ENCODE data around the gene SLC15A3.
A peak's percentile ranks its signal among the peaks of the same experiment; 100 is the strongest.

The SLC15A3 gene

GRCh38 chr11:60946601-60947264 is 5.2 kb downstream of the SLC15A3 start:
- H3K27me3 Mint-ChIP-seq, result no peaks in the 10 kb centered on the region
- no peaks in the 10 kb centered on the region for H3K9me3 Mint-ChIP-seq
- ATAC-seq (replicated peaks) (no peak), DNase-seq (no peak)
- peak overlapping the region; percentile 86 for H3K27ac Mint-ChIP-seq
- H3K4me1 Mint-ChIP-seq, result peaks cover 54 to 90% of the 10 kb centered on the region in 2 donors
- peaks cover 63 to 65% of the 10 kb centered on the region in 2 donors for H3K36me3 Mint-ChIP-seq
- no peak overlapping the region for H3K4me3 Mint-ChIP-seq

- Mint-ChIP-seq H3K27ac (peak overlapping the region; percentile 63), H3K4me1 (peaks cover 55 to 95% of the 10 kb centered on the region in 2 donors), H3K9me3 (no peaks in the 10 kb centered on the region), H3K36me3 (peaks cover 73 to 77% of the 10 kb centered on the region in 2 donors), H3K4me3 (no peak overlapping the region), H3K27me3 (no peaks in the 10 kb centered on the region)
- DNase-seq (no peak), ATAC-seq (replicated peaks) (no peak)
Observed at GRCh38 chr11:60945295-60945667, 6.7 kb downstream of the SLC15A3 start.

- peak overlapping the region; percentile 65 for H3K27ac Mint-ChIP-seq
- DNase-seq, result no peak
- peak; percentile 55 to 69 for ATAC-seq (replicated peaks)
- H3K36me3 Mint-ChIP-seq, result peaks cover 77% of the 10 kb centered on the region in 2 donors
- H3K4me3 Mint-ChIP-seq, result peak overlapping the region in 1 of 2 donors; percentile 19
- H3K4me1 Mint-ChIP-seq, result peaks cover 56 to 89% of the 10 kb centered on the region in 2 donors
- no peaks in the 10 kb centered on the region for H3K27me3 Mint-ChIP-seq
- no peaks in the 10 kb centered on the region for H3K9me3 Mint-ChIP-seq
Observed at GRCh38 chr11:60944490-60945294, 7.3 kb downstream of the SLC15A3 start.

- H3K36me3 Mint-ChIP-seq, result peaks cover 77 to 82% of the 10 kb centered on the region in 2 donors
- no peaks in the 10 kb centered on the region for H3K9me3 Mint-ChIP-seq
- no peak for ATAC-seq (replicated peaks)
Observed at GRCh38 chr11:60942970-60943565, 8.9 kb downstream of the SLC15A3 start.

GRCh38 chr11:60942219-60942618 is 9.8 kb downstream of the SLC15A3 start:
- peaks cover 50 to 79% of the 10 kb centered on the region in 2 donors for H3K4me1 Mint-ChIP-seq
- no peaks in the 10 kb centered on the region for H3K9me3 Mint-ChIP-seq
- H3K27ac Mint-ChIP-seq, result no peak overlapping the region
- H3K36me3 Mint-ChIP-seq, result peaks cover 76 to 88% of the 10 kb centered on the region in 2 donors
- no peak overlapping the region for H3K4me3 Mint-ChIP-seq
- H3K27me3 Mint-ChIP-seq, result no peaks in the 10 kb centered on the region
- DNase-seq, result no peak
- ATAC-seq (replicated peaks), result no peak

More at GRCh38 chr11:60942970-60943565, 8.9 kb downstream of the SLC15A3 start:
- Mint-ChIP-seq H3K4me1 (peaks cover 50 to 82% of the 10 kb centered on the region in 2 donors), H3K27me3 (no peaks in the 10 kb centered on the region), H3K4me3 (no peak overlapping the region), H3K27ac (no peak overlapping the region)
- DNase-seq, result no peak

GRCh38 chr11:60941371-60942119 is 10.4 kb downstream of the SLC15A3 start:
- H3K36me3 Mint-ChIP-seq, result peaks cover 73 to 88% of the 10 kb centered on the region in 2 donors
- no peak for ATAC-seq (replicated peaks)
- peaks cover 48 to 72% of the 10 kb centered on the region in 2 donors for H3K4me1 Mint-ChIP-seq
- DNase-seq, result no peak
- H3K4me3 Mint-ChIP-seq, result no peak overlapping the region
- no peaks in the 10 kb centered on the region for H3K9me3 Mint-ChIP-seq
- H3K27me3 Mint-ChIP-seq, result no peaks in the 10 kb centered on the region
- peak overlapping the region; percentile 20 for H3K27ac Mint-ChIP-seq

GRCh38 chr11:60939855-60940254 is 12.1 kb downstream of the SLC15A3 start:
- peaks cover 37 to 66% of the 10 kb centered on the region in 2 donors for H3K4me1 Mint-ChIP-seq
- H3K36me3 Mint-ChIP-seq, result peaks cover 63 to 78% of the 10 kb centered on the region in 2 donors
- H3K27me3 Mint-ChIP-seq, result no peaks in the 10 kb centered on the region
- DNase-seq, result no peak
- no peaks in the 10 kb centered on the region for H3K9me3 Mint-ChIP-seq
- H3K27ac Mint-ChIP-seq, result no peak overlapping the region
- no peak for ATAC-seq (replicated peaks)
- H3K4me3 Mint-ChIP-seq, result no peak overlapping the region

- Mint-ChIP-seq H3K9me3 (no peaks in the 10 kb centered on the region), H3K4me3 (no peak overlapping the region), H3K4me1 (peaks cover 35 to 66% of the 10 kb centered on the region in 2 donors), H3K36me3 (peaks cover 58 to 77% of the 10 kb centered on the region in 2 donors), H3K27ac (peak overlapping the region; percentile 20), H3K27me3 (no peaks in the 10 kb centered on the region)
- DNase-seq, result no peak
- no peak for ATAC-seq (replicated peaks)
Observed at GRCh38 chr11:60939301-60939700, 12.7 kb downstream of the SLC15A3 start.

- no peaks in the 10 kb centered on the region for H3K27me3 Mint-ChIP-seq
- H3K4me3 Mint-ChIP-seq, result no peak overlapping the region
- DNase-seq (no peak), ATAC-seq (replicated peaks) (no peak)
- H3K9me3 Mint-ChIP-seq, result no peaks in the 10 kb centered on the region
- peaks cover 35 to 66% of the 10 kb centered on the region in 2 donors for H3K4me1 Mint-ChIP-seq
- H3K36me3 Mint-ChIP-seq, result peaks cover 54 to 70% of the 10 kb centered on the region in 2 donors
- H3K27ac Mint-ChIP-seq, result peak overlapping the region; percentile 6
Observed at GRCh38 chr11:60938500-60938899, 13.5 kb downstream of the SLC15A3 start.

- no peaks in the 10 kb centered on the region for H3K9me3 Mint-ChIP-seq
- no peaks in the 10 kb centered on the region for H3K27me3 Mint-ChIP-seq
- no peak for DNase-seq
- H3K27ac Mint-ChIP-seq, result peak overlapping the region; percentile 63
- no peak overlapping the region for H3K4me3 Mint-ChIP-seq
- peaks cover 49 to 65% of the 10 kb centered on the region in 2 donors for H3K36me3 Mint-ChIP-seq
- ATAC-seq (replicated peaks), result no peak
- peaks cover 30 to 66% of the 10 kb centered on the region in 2 donors for H3K4me1 Mint-ChIP-seq
Observed at GRCh38 chr11:60937811-60938210, 14.2 kb downstream of the SLC15A3 start.

- H3K27ac Mint-ChIP-seq, result peak overlapping the region; percentile 42
- H3K9me3 Mint-ChIP-seq, result no peaks in the 10 kb centered on the region
- peaks cover 27 to 66% of the 10 kb centered on the region in 2 donors for H3K4me1 Mint-ChIP-seq
- H3K36me3 Mint-ChIP-seq, result peaks cover 45 to 59% of the 10 kb centered on the region in 2 donors
- H3K4me3 Mint-ChIP-seq, result no peak overlapping the region
- DNase-seq (no peak), ATAC-seq (replicated peaks) (no peak)
- H3K27me3 Mint-ChIP-seq, result no peaks in the 10 kb centered on the region
Observed at GRCh38 chr11:60937144-60937527, 14.8 kb downstream of the SLC15A3 start.

GRCh38 chr11:60936467-60937143 is 15.4 kb downstream of the SLC15A3 start:
- no peak for DNase-seq
- no peak for ATAC-seq (replicated peaks)
- Mint-ChIP-seq H3K36me3 (peaks cover 40 to 54% of the 10 kb centered on the region in 2 donors), H3K27ac (peak overlapping the region; percentile 95), H3K4me1 (peaks cover 28 to 66% of the 10 kb centered on the region in 2 donors), H3K9me3 (no peaks in the 10 kb centered on the region), H3K27me3 (no peaks in the 10 kb centered on the region), H3K4me3 (no peak overlapping the region)

GRCh38 chr11:60935676-60936442 is 16.1 kb downstream of the SLC15A3 start:
- Mint-ChIP-seq H3K27me3 (no peaks in the 10 kb centered on the region), H3K9me3 (no peaks in the 10 kb centered on the region), H3K4me1 (peaks cover 31 to 66% of the 10 kb centered on the region in 2 donors), H3K36me3 (peaks cover 33 to 47% of the 10 kb centered on the region in 2 donors), H3K27ac (peak overlapping the region; percentile 95), H3K4me3 (peak overlapping the region in 1 of 2 donors; percentile 14)
- DNase-seq (no peak), ATAC-seq (replicated peaks) (peak in 1 of 2 donors; percentile 4)

All from stimulated activated naive B cell treated with anti-CD40 and anti-IgM and Interleukin-4, amounts not matched to agents 10 μg/mL and 1 μg/mL and 100 μg/mL, for 72 hours (primary cell).